Upper lobe of left lung (tissue), 6 donors: ENCODE measurements around the gene P2RY14. TPM values are rescaled to one million over a fixed set of nuclear protein-coding genes. Genes with fewer than 3 reads are reported as not detected.

Experiments used
- ATAC-seq, 2 donors: fragments of 200-7000 bp; cut with Tn5 transposase; one replicate each; pipeline ENCODE4 v1.9.1; 2022; ENCODE audit warnings: mild to moderate bottlenecking in 2 of 2, moderate library complexity in 2 of 2; ENCODE audit not compliant: low FRiP score in 2 of 2
- DNase-seq, 2 donors: peaks; one replicate each; pipeline ENCODE4 v3.0.0-alpha.2; 2019 to 2020
- H3K27ac ChIP-seq, 4 donors: fragments of 200-600 bp; sonication (generic); one replicate each; pipeline ENCODE4 v1.5.1; 2016 to 2019
- H3K27me3 ChIP-seq, 4 donors: fragments of 200-600 bp; sonication (generic); one replicate each; pipeline ENCODE4 v1.5.1; 2017 to 2019
- H3K36me3 ChIP-seq, 4 donors: fragments of 200-600 bp; sonication (generic); one replicate each; pipeline ENCODE4 v1.5.1; 2016 to 2019
- H3K4me1 ChIP-seq, 4 donors: fragments of 200-600 bp; sonication (generic); one replicate each; pipeline ENCODE4 v1.5.1; 2018 to 2019
- H3K4me3 ChIP-seq, 4 donors: fragments of 200-600 bp; sonication (generic); one replicate each; pipeline ENCODE4 v1.5.1; 2017 to 2019; ENCODE audit warnings: mild to moderate bottlenecking in 2 of 4, moderate library complexity in 1 of 4
- H3K9me3 ChIP-seq, 4 donors: fragments of 200-600 bp; sonication (generic); one replicate each; pipeline ENCODE4 v1.5.1; 2018 to 2019
- CTCF ChIP-seq, 6 experiments: fragments of 450-650 bp in 4 of 6; fragments of 200-600 bp in 2 of 6; sonication (generic) in 2 of 6; IDR thresholded peaks; one replicate each; pipeline ENCODE4 v1.5.1; 2016 to 2019; ENCODE audit warnings: antibody characterized with exemption in 6 of 6
- EP300 ChIP-seq, 4 donors: sonication (generic); formaldehyde crosslinking; IDR thresholded peaks; one replicate each; pipeline ENCODE4 v1.5.1; 2017; ENCODE audit warnings: antibody characterized with exemption in 4 of 4, control low read depth in 2 of 4
- POLR2A ChIP-seq, 4 donors: fragments of 450-650 bp; IDR thresholded peaks; one replicate each; pipeline ENCODE4 v1.5.1; 2016 to 2017; ENCODE audit warnings: antibody characterized with exemption in 4 of 4, mild to moderate bottlenecking in 2 of 4
- POLR2AphosphoS5 ChIP-seq, 2 donors: sonication (generic); formaldehyde crosslinking; IDR thresholded peaks; one replicate each; pipeline ENCODE4 v1.5.1; 2017; ENCODE audit warnings: antibody characterized with exemption in 2 of 2
- WGBS, 2 donors: methylation state at CpG; one replicate each; pipeline ENCODE4 v1.1.5; 2017 to 2018; 5-methylcytosine and 5-hydroxymethylcytosine counted together
- total RNA-seq, 6 donors: library from RNA; depleted of rRNA in 4 of 6; stranded (reverse); fragments of >200 nt in 4 of 6; gene quantifications; one replicate each; pipeline versions ENCODE4 v1.1.0 to v1.2.1, GENCODE V29; 2016 to 2021
- donor health status: DM: no; HTN: no; CAD: no; lungs with moderate emphysema.
- donor health status: DM: no; HTN: yes; CAD: no; lungs with severe emphysema.

Gene P2RY14
- total RNA-seq, 6 donors from 2014 or later, result 1.7 to 6.2 (median 3.9) TPM

DNA sequence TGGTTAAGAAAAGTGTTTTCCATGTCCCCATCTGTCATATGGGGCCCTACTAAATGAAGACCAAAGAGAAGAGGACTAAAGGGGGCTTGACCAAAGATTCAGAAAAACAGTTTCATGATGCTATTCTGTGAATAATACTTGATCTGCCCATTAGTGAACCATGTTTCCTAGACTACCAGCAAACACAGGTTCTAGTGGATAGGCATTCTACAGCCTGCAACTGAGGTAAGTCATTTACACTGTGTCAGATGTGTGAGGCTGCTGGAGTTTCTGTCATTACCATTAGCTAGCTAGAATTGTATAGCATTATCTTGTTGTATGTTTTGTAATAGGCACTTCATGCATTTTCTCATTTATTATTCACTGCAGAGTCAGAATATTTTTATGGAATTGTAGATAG, 81.9 kb downstream of the P2RY14 start:
- H3K27me3 ChIP-seq, result no peaks in the 10 kb centered on the region
- no peaks in the 10 kb centered on the region for H3K4me1 ChIP-seq
- no peak for DNase-seq
- H3K36me3 ChIP-seq, result no peaks in the 10 kb centered on the region
- ATAC-seq, result no peak
- H3K4me3 ChIP-seq, result no peak overlapping the region
- no peak for TF ChIP-seq EP300 (IDR thresholded peaks at IDR 0.05)
- no peak for TF ChIP-seq POLR2AphosphoS5 (IDR thresholded peaks at IDR 0.05)
- TF ChIP-seq POLR2A (IDR thresholded peaks at IDR 0.05), result no peak
- TF ChIP-seq CTCF (IDR thresholded peaks at IDR 0.05), result no peak
- no peaks in the 10 kb centered on the region for H3K9me3 ChIP-seq
- H3K27ac ChIP-seq, result no peak overlapping the region

DNA sequence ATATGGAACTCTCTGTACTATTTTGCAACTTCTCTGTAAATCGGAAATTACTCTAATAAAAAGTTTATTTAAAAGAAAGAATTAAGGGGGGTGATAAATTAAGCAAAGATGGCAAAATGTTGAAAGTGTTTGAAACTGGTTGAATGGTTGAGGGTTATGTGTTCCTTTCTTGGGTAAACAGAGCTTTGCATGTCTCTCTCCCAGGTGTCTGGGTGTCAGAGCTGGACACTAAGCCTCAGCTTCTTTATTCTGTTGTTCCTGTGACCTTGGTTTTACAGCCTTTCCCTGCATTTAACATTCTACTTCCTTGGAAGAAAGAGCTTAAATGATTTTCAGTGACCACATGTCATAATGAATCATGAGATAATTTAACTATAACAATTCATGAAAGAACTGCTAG, 82.5 kb downstream of the P2RY14 start:
- Histone ChIP-seq H3K27ac (no peak overlapping the region), H3K27me3 (no peaks in the 10 kb centered on the region), H3K4me1 (no peaks in the 10 kb centered on the region), H3K36me3 (no peaks in the 10 kb centered on the region), H3K9me3 (no peaks in the 10 kb centered on the region), H3K4me3 (no peak overlapping the region)
- no peak for DNase-seq
- TF ChIP-seq CTCF (IDR thresholded peaks at IDR 0.05), result no peak
- TF ChIP-seq POLR2AphosphoS5 (IDR thresholded peaks at IDR 0.05), result no peak
- no peak for TF ChIP-seq EP300 (IDR thresholded peaks at IDR 0.05)
- TF ChIP-seq POLR2A (IDR thresholded peaks at IDR 0.05), result no peak
- no peak for ATAC-seq
- WGBS, 2 donors, result 65 to 74% methylated on average over 1 of the region's 1 CpG

DNA sequence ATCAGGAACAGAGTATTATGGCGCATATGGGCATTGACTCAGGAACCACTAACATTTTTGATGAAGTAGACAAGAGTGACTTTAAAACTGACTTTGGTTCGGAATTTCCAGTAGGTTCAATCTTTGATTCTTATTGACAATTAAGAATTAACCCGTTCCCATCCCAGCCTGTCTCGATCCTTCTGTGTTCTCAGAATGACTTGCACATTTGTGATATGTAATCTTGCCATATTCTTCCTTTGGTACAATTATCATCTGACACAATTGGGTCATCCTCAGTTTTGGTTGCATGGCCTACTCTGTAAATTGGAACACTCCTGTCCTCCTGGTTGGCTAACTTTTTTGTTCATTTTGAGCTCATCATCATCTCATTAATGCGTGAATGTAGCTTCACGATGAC, 85.8 kb downstream of the P2RY14 start:
- ATAC-seq (no peak), DNase-seq (no peak)
- Histone ChIP-seq H3K4me1 (no peaks in the 10 kb centered on the region), H3K36me3 (no peaks in the 10 kb centered on the region), H3K27me3 (no peaks in the 10 kb centered on the region), H3K4me3 (no peak overlapping the region), H3K9me3 (no peaks in the 10 kb centered on the region), H3K27ac (no peak overlapping the region)
- TF ChIP-seq POLR2A (IDR thresholded peaks at IDR 0.05), result no peak
- no peak for TF ChIP-seq CTCF (IDR thresholded peaks at IDR 0.05)
- WGBS, 2 donors, result 93 to 94% methylated on average over 6 of the region's 6 CpGs

GRCh38 chr3:151191095-151191494, 87.2 kb downstream of the P2RY14 start:
- no peaks in the 10 kb centered on the region for H3K4me1 ChIP-seq
- no peak overlapping the region for H3K27ac ChIP-seq
- DNase-seq (no peak), ATAC-seq (no peak)
- no peaks in the 10 kb centered on the region for H3K27me3 ChIP-seq
- H3K4me3 ChIP-seq, result no peak overlapping the region
- TF ChIP-seq POLR2AphosphoS5 (IDR thresholded peaks at IDR 0.05) (no peak), EP300 (IDR thresholded peaks at IDR 0.05) (no peak), CTCF (IDR thresholded peaks at IDR 0.05) (no peak), POLR2A (IDR thresholded peaks at IDR 0.05) (no peak)
- H3K9me3 ChIP-seq, result no peaks in the 10 kb centered on the region
- no peaks in the 10 kb centered on the region for H3K36me3 ChIP-seq
- 82 to 88% methylated on average over 1 of the region's 1 CpG for WGBS, 2 donors

GRCh38 chr3:151183265-151183671, 95.1 kb downstream of the P2RY14 start:
- Histone ChIP-seq H3K27ac (no peak overlapping the region), H3K36me3 (no peaks in the 10 kb centered on the region), H3K4me1 (no peaks in the 10 kb centered on the region), H3K27me3 (no peaks in the 10 kb centered on the region), H3K4me3 (no peak overlapping the region), H3K9me3 (no peaks in the 10 kb centered on the region)
- DNase-seq, result no peak
- no peak for ATAC-seq
- WGBS, 2 donors, result 50 to 60% methylated on average over 5 of the region's 5 CpGs
- TF ChIP-seq CTCF (IDR thresholded peaks at IDR 0.05), result no peak
- TF ChIP-seq POLR2A (IDR thresholded peaks at IDR 0.05), result peak in 1 of 4 donors; percentile 32
